ENCODE measurements around the gene IL1RAPL2.
"Not testable (repeated sequence)": the region's sequence is repeated elsewhere in the genome, so short reads cannot be mapped to it uniquely, and the experiment has no call there.

The IL1RAPL2 gene

GRCh38 chrX:105636667-105637066 lies 1070.7 kb downstream of the IL1RAPL2 start:
- no peak for DNase-seq

GRCh38 chrX:105645667-105646357 lies 1079.8 kb downstream of the IL1RAPL2 start:
- no peak for DNase-seq

- DNase-seq: no peak
These were observed 1080.8 kb downstream of the IL1RAPL2 start for GRCh38 chrX:105646592-105647372.

GRCh38 chrX:105647749-105648148 lies 1081.8 kb downstream of the IL1RAPL2 start:
- DNase-seq: no peak

- DNase-seq: no peak
These were observed 1082.7 kb downstream of the IL1RAPL2 start for GRCh38 chrX:105648732-105649131.

GRCh38 chrX:105650577-105650976 lies 1084.6 kb downstream of the IL1RAPL2 start:
- no peak for DNase-seq

GRCh38 chrX:105650986-105651385 lies 1085.0 kb downstream of the IL1RAPL2 start:
- DNase-seq: no peak

- DNase-seq: no peak
These were observed 1087.9 kb downstream of the IL1RAPL2 start for GRCh38 chrX:105653891-105654290.

GRCh38 chrX:105658136-105658535 lies 1092.1 kb downstream of the IL1RAPL2 start:
- DNase-seq: no peak

GRCh38 chrX:105662248-105662647 lies 1096.2 kb downstream of the IL1RAPL2 start:
- no peak for DNase-seq

- DNase-seq: no peak
These were observed 1098.2 kb downstream of the IL1RAPL2 start for GRCh38 chrX:105664243-105664642.

GRCh38 chrX:105684288-105684687 lies 1118.3 kb downstream of the IL1RAPL2 start:
- not testable (repeated sequence) for DNase-seq

- no peak for DNase-seq
These were observed 1128.8 kb downstream of the IL1RAPL2 start for GRCh38 chrX:105694839-105695238.

- DNase-seq: no peak
These were observed 1129.5 kb downstream of the IL1RAPL2 start for GRCh38 chrX:105695451-105695850.

GRCh38 chrX:105696870-105697269 lies 1130.9 kb downstream of the IL1RAPL2 start:
- DNase-seq: no peak

GRCh38 chrX:105697984-105698781 lies 1132.2 kb downstream of the IL1RAPL2 start:
- no peak for DNase-seq

GRCh38 chrX:105700331-105700730 lies 1134.3 kb downstream of the IL1RAPL2 start:
- DNase-seq: no peak

GRCh38 chrX:105701310-105702052 lies 1135.5 kb downstream of the IL1RAPL2 start:
- no peak for DNase-seq

GRCh38 chrX:105703876-105704275 lies 1137.9 kb downstream of the IL1RAPL2 start:
- no peak for DNase-seq

- no peak for DNase-seq
These were observed 1140.0 kb downstream of the IL1RAPL2 start for GRCh38 chrX:105706041-105706440.

GRCh38 chrX:105711805-105712204 lies 1145.8 kb downstream of the IL1RAPL2 start:
- no peak for DNase-seq

- no peak for DNase-seq
These were observed 1149.7 kb downstream of the IL1RAPL2 start for GRCh38 chrX:105715746-105716145.

Measured in activated CD8-positive, alpha-beta memory T cell treated with anti-CD3 and anti-CD28 coated beads for 24 hours (primary cell).